Measurements from ENCODE around the gene TBX10. TPM values are rescaled to one million over a fixed set of nuclear protein-coding genes. Genes with fewer than 3 reads are reported as not detected.
"Not testable (repeated sequence)": the region's sequence is repeated elsewhere in the genome, so short reads cannot be mapped to it uniquely, and the experiment has no call there.

TBX10 gene
- total and polyA plus RNA-seq, 2 of the 8 experiments (the other 6 are each of a cell fraction or from before 2014, with no cell fraction given), result 0.09 TPM; not detected in 1

DNA sequence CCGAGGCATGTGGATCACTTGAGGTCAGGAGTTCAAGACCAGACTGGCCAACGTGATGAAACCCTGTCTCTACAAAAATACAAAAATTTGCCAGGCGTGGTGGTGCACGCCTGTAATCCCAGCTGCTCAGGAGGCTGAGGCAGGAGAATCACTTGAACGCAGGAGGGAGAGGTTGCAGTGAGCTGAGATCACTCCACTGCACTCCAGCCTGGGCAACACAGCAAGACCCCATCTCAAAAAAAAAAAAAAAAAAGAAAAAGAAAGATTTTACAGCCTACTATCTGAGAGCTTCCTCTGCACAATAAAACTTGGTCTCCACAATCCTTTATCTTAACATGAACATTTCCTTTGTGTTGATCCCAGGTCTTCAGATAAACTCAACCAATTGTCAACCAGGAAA is 21.2 kb upstream of the TBX10 start:
- H3K23ac ChIP-seq (ENCODE audit: insufficient read length); POLR2A ChIA-PET (ENCODE audit: partially characterized antibody); DNase-seq (ENCODE audit: low read depth in 1 of 2, low spot score in 2 of 2); H2BK120ac ChIP-seq (replicated peaks; ENCODE audit: low read depth, low read length); H3K9ac ChIP-seq (replicated peaks in 1 of 4; ENCODE audit: extremely low read depth in 1 of 4, low read depth in 3 of 4, low read length in 3 of 4); H4K8ac ChIP-seq (ENCODE audit: extremely low read depth, insufficient read depth, low read length); H3K36me3 ChIP-seq (ENCODE audit: control insufficient read depth in 2 of 4, insufficient read depth in 4 of 4, low read length in 3 of 4); H2AFZ ChIP-seq (ENCODE audit: low read length); H3K27ac ChIP-seq (ENCODE audit: low read depth, low read length); H4K5ac ChIP-seq (ENCODE audit: insufficient read length, low read depth, low read length); H3K79me1 ChIP-seq (ENCODE audit: low read depth, low read length); FAIRE-seq; H3K18ac ChIP-seq (ENCODE audit: extremely low read depth, low read length); H2AK5ac ChIP-seq (ENCODE audit: low read depth, low read length); H4K20me1 ChIP-seq (replicated peaks in 1 of 2; ENCODE audit: control insufficient read depth in 1 of 2, insufficient read depth in 2 of 2, low read length in 2 of 2); H4K91ac ChIP-seq (replicated peaks; ENCODE audit: insufficient read length, low read length); H3K4me2 ChIP-seq (ENCODE audit: insufficient read depth in 1 of 2, low read depth in 2 of 2, low read length in 2 of 2); H3K23me2 ChIP-seq (ENCODE audit: low read depth, low read length); H2BK5ac ChIP-seq (ENCODE audit: low read depth, low read length); H3K14ac ChIP-seq (ENCODE audit: insufficient read length); H3K4ac ChIP-seq (replicated peaks; ENCODE audit: insufficient read length, low read depth, low read length); H3K79me2 ChIP-seq (ENCODE audit: control insufficient read depth in 1 of 2, insufficient read depth in 2 of 2, low read length in 2 of 2); H2BK15ac ChIP-seq (ENCODE audit: low read length); H2BK20ac ChIP-seq (ENCODE audit: low read length); H2BK12ac ChIP-seq (ENCODE audit: low read depth, low read length); H3K4me1 ChIP-seq (replicated peaks in 1 of 4; ENCODE audit: control insufficient read depth in 3 of 4, insufficient read depth in 4 of 4, low read length in 3 of 4); H3K4me3 ChIP-seq (ENCODE audit: extremely low read depth in 1 of 4, insufficient read depth in 2 of 4, low read depth in 3 of 4, low read length in 4 of 4); H3K56ac ChIP-seq (replicated peaks; ENCODE audit: insufficient read length, low read depth, low read length); H3K27me3 ChIP-seq (replicated peaks in 1 of 4; ENCODE audit: control insufficient read depth in 3 of 4, extremely low read depth in 1 of 4, insufficient read depth in 3 of 4, low read length in 3 of 4): not testable (repeated sequence)
- peaks cover 20 to 22% of the 10 kb centered on the region in 2 experiments for H3K9me3 ChIP-seq (ENCODE audit: insufficient read depth in 2 of 2, low read depth in 1 of 2, low read length in 1 of 2)
- WGBS, 2 experiments (ENCODE audit: extremely low coverage in 1 of 2, insufficient coverage in 1 of 2, insufficient read length in 1 of 2, insufficient replicate concordance in 2 of 2, low coverage in 1 of 2, low lambda C conversion rate in 2 of 2, missing lambda C conversion rate in 1 of 2), result 91% methylated on average over 5 of the region's 5 CpGs; no CpG with 5 or more reads in 1 of the 2 experiments
- CTCF ChIA-PET (ENCODE audit: partially characterized antibody), result interaction anchor here (0.7 to 6.0 kb wide), 6 partner anchors 13 to 333 kb away, joined by 3 to 74 read pairs (median 6); partner anchors contain the start of genes ACY3 and TBX10

GRCh38 chr11:67659651-67660165 is 20.1 kb upstream of the TBX10 start:
- H2BK120ac ChIP-seq (replicated peaks; ENCODE audit: low read depth, low read length); H3K79me1 ChIP-seq (ENCODE audit: low read depth, low read length); H3K23me2 ChIP-seq (ENCODE audit: low read depth, low read length); H2BK20ac ChIP-seq (ENCODE audit: low read length); H3K18ac ChIP-seq (ENCODE audit: extremely low read depth, low read length); H2AK5ac ChIP-seq (ENCODE audit: low read depth, low read length); H3K4me1 ChIP-seq (replicated peaks in 1 of 4; ENCODE audit: control insufficient read depth in 3 of 4, insufficient read depth in 4 of 4, low read length in 3 of 4); H3K4me3 ChIP-seq (ENCODE audit: extremely low read depth in 1 of 4, insufficient read depth in 2 of 4, low read depth in 3 of 4, low read length in 4 of 4); H4K8ac ChIP-seq (ENCODE audit: extremely low read depth, insufficient read depth, low read length); H4K20me1 ChIP-seq (replicated peaks in 1 of 2; ENCODE audit: control insufficient read depth in 1 of 2, insufficient read depth in 2 of 2, low read length in 2 of 2); H3K36me3 ChIP-seq (ENCODE audit: control insufficient read depth in 2 of 4, insufficient read depth in 4 of 4, low read length in 3 of 4); H3K27ac ChIP-seq (ENCODE audit: low read depth, low read length); H2BK12ac ChIP-seq (ENCODE audit: low read depth, low read length); H3K4me2 ChIP-seq (ENCODE audit: insufficient read depth in 1 of 2, low read depth in 2 of 2, low read length in 2 of 2); DNase-seq (ENCODE audit: low read depth in 1 of 2, low spot score in 2 of 2); H2BK5ac ChIP-seq (ENCODE audit: low read depth, low read length); H4K91ac ChIP-seq (replicated peaks; ENCODE audit: insufficient read length, low read length); H3K27me3 ChIP-seq (replicated peaks in 1 of 4; ENCODE audit: control insufficient read depth in 3 of 4, extremely low read depth in 1 of 4, insufficient read depth in 3 of 4, low read length in 3 of 4); H3K79me2 ChIP-seq (ENCODE audit: control insufficient read depth in 1 of 2, insufficient read depth in 2 of 2, low read length in 2 of 2); FAIRE-seq; H2BK15ac ChIP-seq (ENCODE audit: low read length); H3K56ac ChIP-seq (replicated peaks; ENCODE audit: insufficient read length, low read depth, low read length); H3K23ac ChIP-seq (ENCODE audit: insufficient read length); H3K4ac ChIP-seq (replicated peaks; ENCODE audit: insufficient read length, low read depth, low read length); H2AFZ ChIP-seq (ENCODE audit: low read length); H3K9ac ChIP-seq (replicated peaks in 1 of 4; ENCODE audit: extremely low read depth in 1 of 4, low read depth in 3 of 4, low read length in 3 of 4); H3K14ac ChIP-seq (ENCODE audit: insufficient read length); H4K5ac ChIP-seq (ENCODE audit: insufficient read length, low read depth, low read length): not testable (repeated sequence)
- H3K9me3 ChIP-seq (ENCODE audit: insufficient read depth in 2 of 2, low read depth in 1 of 2, low read length in 1 of 2), result peaks cover 22 to 25% of the 10 kb centered on the region in 2 experiments
- 77% methylated on average over 5 of the region's 5 CpGs; no CpG with 5 or more reads in 1 of the 2 experiments for WGBS, 2 experiments (ENCODE audit: extremely low coverage in 1 of 2, insufficient coverage in 1 of 2, insufficient read length in 1 of 2, insufficient replicate concordance in 2 of 2, low coverage in 1 of 2, low lambda C conversion rate in 2 of 2, missing lambda C conversion rate in 1 of 2)
- POLR2A ChIA-PET (ENCODE audit: partially characterized antibody), result interaction anchor here (1.3 kb wide), 1 partner anchor 30 kb away, joined by 5 read pairs; the partner anchor contains the start of gene NUDT8
- CTCF ChIA-PET (ENCODE audit: partially characterized antibody), result interaction anchor here (0.6 to 6.0 kb wide), 18 partner anchors 8 to 334 kb away, joined by 3 to 74 read pairs (median 7); partner anchors contain the start of genes ACY3, ALDH3B2, NUDT8 and TBX10
